HG03571 (cell line): ENCODE measurements around the gene CNOT10.
"Not testable (repeated sequence)": the region's sequence is repeated elsewhere in the genome, so short reads cannot be mapped to it uniquely, and the experiment has no call there.

Source experiments
- ATAC-seq: cut with Tn5 transposase; IDR thresholded peaks from one replicate; pipeline ENCODE4 v1.9.1; 2021; ENCODE audit not compliant: unreplicated experiment

CNOT10 gene

GRCh38 chr3:32691847-32692246 is 6.9 kb downstream of the CNOT10 start:
- no peak for ATAC-seq

DNA sequence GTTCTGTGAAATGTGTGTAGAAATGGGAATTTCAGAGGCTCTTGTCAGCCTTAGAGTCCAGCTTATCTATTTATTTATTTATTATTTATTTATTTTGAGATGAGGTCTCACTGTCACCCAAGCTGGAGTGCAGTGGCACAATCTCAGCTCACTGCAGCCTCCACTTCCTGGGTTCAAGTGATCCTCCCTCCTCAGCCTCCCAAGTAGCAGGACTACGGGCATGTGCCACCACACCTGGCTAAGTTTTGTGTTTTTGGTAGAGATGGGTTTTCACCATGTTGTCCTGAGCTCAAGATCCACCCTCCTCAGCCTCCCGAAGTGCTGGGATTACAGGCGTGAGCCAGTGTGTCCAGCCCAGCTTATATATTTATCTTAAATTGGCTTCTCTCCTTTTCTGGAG is 11.5 kb downstream of the CNOT10 start:
- no peak for ATAC-seq

GRCh38 chr3:32698506-32698905 is 13.5 kb downstream of the CNOT10 start:
- no peak for ATAC-seq

DNA sequence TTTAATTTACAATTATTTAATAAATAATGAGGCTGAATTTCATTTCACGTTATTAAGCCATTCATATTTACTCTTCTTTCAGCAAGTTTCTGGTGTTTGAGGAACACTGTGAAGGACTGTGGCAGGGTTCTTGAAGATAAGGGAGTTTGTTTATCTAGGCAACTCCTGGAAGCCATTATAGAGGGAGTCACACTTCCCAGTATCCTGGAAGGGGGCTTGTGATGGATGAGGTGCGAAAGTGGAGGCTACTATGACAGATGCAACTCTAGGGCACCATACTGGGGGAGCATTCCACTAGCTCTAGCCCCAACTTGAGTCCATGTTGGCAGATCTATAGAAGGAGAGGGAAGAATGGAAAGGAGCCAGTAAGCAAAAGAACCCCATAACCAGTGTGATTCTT is 14.4 kb downstream of the CNOT10 start:
- ATAC-seq = no peak

GRCh38 chr3:32700244-32700643 is 15.3 kb downstream of the CNOT10 start:
- no peak for ATAC-seq

GRCh38 chr3:32703491-32703972 is 18.5 kb downstream of the CNOT10 start:
- ATAC-seq = no peak

GRCh38 chr3:32705232-32705631 is 20.2 kb downstream of the CNOT10 start:
- ATAC-seq = no peak

- no peak for ATAC-seq
These were observed 21.5 kb downstream of the CNOT10 start for GRCh38 chr3:32706348-32707025.

DNA sequence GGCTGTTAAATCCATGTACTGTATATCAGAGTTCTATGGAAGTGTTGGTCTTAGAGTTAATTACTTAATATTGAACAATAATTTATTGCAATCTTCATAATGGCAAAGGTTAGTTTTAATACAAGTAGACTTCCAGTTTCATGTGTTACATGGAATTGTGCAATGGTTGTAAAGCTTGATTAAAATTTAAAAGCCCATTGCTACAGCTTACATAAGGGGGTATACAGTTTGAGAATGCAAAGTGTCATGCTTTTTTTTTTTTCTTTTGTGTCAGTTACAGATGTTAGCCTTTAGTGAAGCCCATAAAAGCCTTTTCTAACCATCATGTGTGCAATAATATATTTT is 22.0 kb downstream of the CNOT10 start:
- no peak for ATAC-seq

DNA sequence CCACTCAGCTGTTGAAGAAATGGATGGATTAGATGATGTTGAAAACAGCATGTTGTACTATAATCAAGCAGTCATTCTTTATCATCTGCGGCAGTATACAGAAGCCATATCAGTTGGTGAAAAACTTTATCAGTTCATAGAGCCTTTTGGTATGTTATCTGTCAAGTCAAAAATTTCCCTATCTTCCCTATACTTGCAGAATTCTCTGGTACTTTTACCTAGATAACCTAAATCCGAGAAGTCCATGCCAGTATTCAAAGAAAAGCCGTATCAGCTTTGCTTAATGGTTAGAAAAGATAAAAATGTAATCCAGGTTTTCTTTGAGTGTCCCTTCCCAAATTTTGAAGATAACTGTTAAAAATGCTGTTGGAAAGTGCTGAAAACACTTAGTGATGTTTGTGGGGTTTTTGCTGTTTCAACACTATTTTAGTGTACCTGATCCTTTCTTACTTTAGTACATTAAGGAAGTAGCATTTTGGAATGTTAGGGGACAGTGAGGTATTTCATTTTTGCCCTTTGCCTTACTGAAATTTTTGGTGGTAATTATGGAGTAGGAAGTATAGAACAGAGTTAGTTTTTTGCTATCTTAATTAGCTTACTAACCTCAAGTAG is 23.8 kb downstream of the CNOT10 start:
- ATAC-seq = no peak

DNA sequence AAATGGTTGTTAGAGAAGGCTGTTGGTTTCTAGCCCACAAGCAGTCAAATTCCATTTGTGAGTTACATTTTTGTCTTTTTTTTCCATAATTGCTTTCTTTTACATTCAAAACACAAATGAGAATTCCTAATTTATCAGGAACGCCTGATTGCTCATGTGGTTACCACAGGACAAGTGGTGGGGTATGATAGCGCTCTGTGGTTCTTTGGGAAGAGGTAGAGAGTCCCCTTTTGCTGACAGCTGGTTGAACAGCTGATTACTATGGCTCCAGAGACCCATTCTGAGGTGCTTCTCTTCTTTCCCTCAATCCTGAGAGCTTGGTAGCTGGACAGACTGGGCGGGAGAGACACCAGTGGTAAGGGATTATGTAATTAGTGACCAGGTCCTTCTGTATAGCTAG is 24.4 kb downstream of the CNOT10 start:
- ATAC-seq = no peak

- no peak for ATAC-seq
These were observed 27.6 kb downstream of the CNOT10 start for GRCh38 chr3:32712506-32713055.

DNA sequence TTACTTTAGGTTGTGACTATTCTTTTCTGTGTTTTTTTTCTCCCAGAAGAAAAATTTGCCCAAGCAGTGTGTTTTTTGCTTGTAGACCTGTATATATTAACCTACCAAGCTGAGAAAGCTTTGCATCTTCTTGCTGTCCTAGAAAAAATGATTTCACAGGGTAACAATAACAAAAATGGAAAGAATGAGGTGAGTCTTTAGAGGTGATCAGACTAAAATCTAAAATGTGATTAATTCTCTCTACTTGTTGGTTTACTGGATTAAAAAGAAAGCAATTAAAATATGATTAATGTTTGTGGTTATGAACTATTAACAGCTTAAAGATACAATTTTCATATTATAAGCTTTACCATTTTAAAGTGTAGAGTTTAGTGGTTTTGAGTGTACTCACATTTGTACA is 28.2 kb downstream of the CNOT10 start:
- ATAC-seq = no peak

DNA sequence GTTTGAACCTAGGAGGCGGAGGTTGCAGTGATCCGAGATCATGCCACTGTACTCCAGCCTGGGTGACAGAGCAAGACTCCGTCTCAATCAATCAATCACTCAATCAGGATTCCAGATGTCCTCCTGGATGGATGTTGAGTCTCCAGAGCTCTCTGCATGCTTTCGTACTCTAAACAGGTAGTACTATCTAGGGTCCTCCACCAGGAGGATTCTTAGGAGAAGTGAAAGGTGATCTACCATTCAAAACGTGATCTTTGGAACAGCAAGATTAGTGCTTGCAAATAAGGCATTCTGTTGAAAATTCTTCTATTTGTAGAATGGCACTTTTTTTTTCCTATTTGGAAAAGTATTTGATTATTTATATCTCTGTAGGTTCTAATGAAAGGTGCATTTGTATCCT is 34.3 kb downstream of the CNOT10 start:
- ATAC-seq = no peak

DNA sequence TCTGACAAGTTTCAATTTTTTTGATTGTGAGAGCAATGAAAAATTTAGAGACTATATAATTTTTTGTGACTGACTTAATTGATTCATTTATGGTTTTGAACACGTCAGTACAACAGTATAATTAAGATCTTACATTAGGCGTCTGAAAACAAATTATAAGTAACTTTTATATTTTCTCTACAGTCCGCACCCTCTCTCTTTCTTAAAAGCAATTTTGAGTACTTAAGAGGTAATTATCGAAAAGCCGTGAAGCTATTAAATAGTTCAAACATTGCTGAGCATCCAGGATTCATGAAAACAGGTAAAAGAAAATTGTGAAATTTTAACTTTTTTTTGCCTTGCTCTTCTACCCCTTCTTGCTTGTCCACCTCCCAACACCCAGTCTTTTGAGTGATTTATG is 34.9 kb downstream of the CNOT10 start:
- no peak for ATAC-seq

GRCh38 chr3:32725721-32726120 is 40.7 kb downstream of the CNOT10 start:
- ATAC-seq = no peak

- no peak for ATAC-seq
These were observed 48.7 kb downstream of the CNOT10 start for GRCh38 chr3:32733631-32734229.

GRCh38 chr3:32734756-32735155 is 49.8 kb downstream of the CNOT10 start:
- no peak for ATAC-seq

DNA sequence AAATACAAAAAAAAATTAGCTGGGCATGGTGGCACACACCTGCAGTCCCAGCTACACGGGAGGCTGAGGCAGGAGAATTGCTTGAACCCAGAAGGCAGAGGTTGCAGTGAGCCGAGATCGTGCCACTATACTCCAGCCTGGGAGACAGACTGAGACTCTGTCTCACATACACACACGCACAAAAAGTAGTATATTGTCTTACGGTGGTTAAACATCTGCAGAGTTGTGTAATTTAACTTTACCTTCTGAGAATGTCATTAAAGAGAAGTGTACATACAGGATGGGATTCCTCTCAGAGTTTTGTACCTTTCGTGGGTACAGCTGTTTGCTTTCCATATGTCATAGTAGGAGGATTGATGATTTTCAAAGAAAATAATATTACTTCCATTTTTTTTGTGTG is 58.5 kb downstream of the CNOT10 start:
- ATAC-seq = not testable (repeated sequence)

DNA sequence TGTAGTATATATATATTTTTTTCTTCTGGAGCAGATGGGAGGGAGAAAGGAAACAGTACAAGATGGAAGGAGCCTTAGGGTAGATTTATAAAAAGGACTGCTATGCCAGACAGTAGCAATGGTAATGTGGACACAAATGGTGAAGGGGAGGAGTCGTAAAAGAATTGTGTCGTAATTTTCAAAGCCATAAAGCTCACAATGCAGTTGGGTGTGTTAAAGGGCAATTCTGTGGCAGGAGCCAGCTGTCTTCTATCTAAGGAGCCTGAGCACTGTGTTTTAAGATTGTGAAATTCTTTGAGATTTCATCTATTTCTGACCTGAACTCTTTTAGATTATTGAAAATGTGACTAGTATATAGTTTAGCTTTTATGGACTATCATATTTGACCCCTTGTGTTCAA is 58.9 kb downstream of the CNOT10 start:
- no peak for ATAC-seq

- ATAC-seq = no peak
These were observed 66.4 kb downstream of the CNOT10 start for GRCh38 chr3:32751377-32751776.

GRCh38 chr3:32755761-32756160 is 70.8 kb downstream of the CNOT10 start:
- no peak for ATAC-seq
